CD4-positive, alpha-beta T cell treated with Interleukin-4 for 4 hours (primary cell): ENCODE results near the gene HDAC11.

Experiments
- DNase-seq: peaks from one replicate; pipeline ENCODE4 v3.0.0-alpha.2; 2020

The HDAC11 gene

GRCh38 chr3:13528217-13528867, 48.2 kb downstream of the HDAC11 start:
- no peak for DNase-seq

- DNase-seq, result no peak
Measured at GRCh38 chr3:13529196-13530112, 49.3 kb downstream of the HDAC11 start.

- no peak for DNase-seq
Measured at GRCh38 chr3:13530241-13531009, 50.3 kb downstream of the HDAC11 start.

- DNase-seq, result no peak
Measured at GRCh38 chr3:13532085-13532484, 52.0 kb downstream of the HDAC11 start.

GRCh38 chr3:13532631-13533030, 52.5 kb downstream of the HDAC11 start:
- DNase-seq, result no peak

GRCh38 chr3:13533885-13534301, 53.8 kb downstream of the HDAC11 start:
- DNase-seq, result no peak

GRCh38 chr3:13535526-13535875, 55.4 kb downstream of the HDAC11 start:
- no peak for DNase-seq

- DNase-seq, result no peak
Measured at GRCh38 chr3:13535905-13536304, 55.8 kb downstream of the HDAC11 start.

GRCh38 chr3:13536432-13536831, 56.3 kb downstream of the HDAC11 start:
- DNase-seq, result no peak

- DNase-seq, result no peak
Measured at GRCh38 chr3:13536832-13537231, 56.7 kb downstream of the HDAC11 start.

- DNase-seq, result no peak
Measured at GRCh38 chr3:13537244-13537908, 57.3 kb downstream of the HDAC11 start.

GRCh38 chr3:13537909-13538296, 57.8 kb downstream of the HDAC11 start:
- DNase-seq, result no peak

GRCh38 chr3:13538520-13539291, 58.6 kb downstream of the HDAC11 start:
- DNase-seq, result no peak

- DNase-seq, result no peak
Measured at GRCh38 chr3:13539292-13539638, 59.2 kb downstream of the HDAC11 start.

GRCh38 chr3:13539671-13540070, 59.6 kb downstream of the HDAC11 start:
- DNase-seq, result no peak

- DNase-seq, result no peak
Measured at GRCh38 chr3:13540297-13540995, 60.3 kb downstream of the HDAC11 start.

- DNase-seq, result no peak
Measured at GRCh38 chr3:13541691-13542090, 61.6 kb downstream of the HDAC11 start.

- DNase-seq, result no peak
Measured at GRCh38 chr3:13542142-13542541, 62.0 kb downstream of the HDAC11 start.

GRCh38 chr3:13543253-13543652, 63.1 kb downstream of the HDAC11 start:
- no peak for DNase-seq

- peak; percentile 65 for DNase-seq
Measured at GRCh38 chr3:13544293-13544831, 64.3 kb downstream of the HDAC11 start.

- DNase-seq, result no peak
Measured at GRCh38 chr3:13544951-13545651, 65.0 kb downstream of the HDAC11 start.
